ENCODE measurements around the gene OR2L2.
"Not testable (repeated sequence)": the region's sequence is repeated elsewhere in the genome, so short reads cannot be mapped to it uniquely, and the experiment has no call there.

Gene OR2L2

GRCh38 chr1:248029770-248030169, at the start of gene OR2L2:
OR2L2 (plus strand) TSS chr1:248030070; CDS start chr1:248038268, 8,198 bp downstream.
- no peak for DNase-seq (ENCODE audit: low read depth, low spot score)

GRCh38 chr1:247992986-247993385, 36.9 kb upstream of the OR2L2 start:
- no peak for DNase-seq (ENCODE audit: low read depth, low spot score)

GRCh38 chr1:247998811-247999210, 31.1 kb upstream of the OR2L2 start:
- DNase-seq (ENCODE audit: low read depth, low spot score), result no peak

GRCh38 chr1:248000169-248000568, 29.7 kb upstream of the OR2L2 start:
- DNase-seq (ENCODE audit: low read depth, low spot score), result no peak

- no peak for DNase-seq (ENCODE audit: low read depth, low spot score)
These were observed 22.1 kb upstream of the OR2L2 start for GRCh38 chr1:248007778-248008177.

- no peak for DNase-seq (ENCODE audit: low read depth, low spot score)
These were observed 20.2 kb upstream of the OR2L2 start for GRCh38 chr1:248009681-248010080.

- DNase-seq (ENCODE audit: low read depth, low spot score), result no peak
These were observed 16.6 kb upstream of the OR2L2 start, which contains the start of gene OR2L5 for GRCh38 chr1:248013229-248013710. OR2L5 (plus strand) TSS chr1:248013660; CDS start chr1:248021948, 8,288 bp downstream.

GRCh38 chr1:248015803-248016202, 14.1 kb upstream of the OR2L2 start:
- DNase-seq (ENCODE audit: low read depth, low spot score), result no peak

GRCh38 chr1:248045209-248045608, 15.3 kb downstream of the OR2L2 start:
- no peak for DNase-seq (ENCODE audit: low read depth, low spot score)

- DNase-seq (ENCODE audit: low read depth, low spot score), result no peak
These were observed 16.7 kb downstream of the OR2L2 start, which contains the start of gene OR2L3 for GRCh38 chr1:248046536-248046935. OR2L3 (plus strand) TSS chr1:248046836; CDS start chr1:248060682, 13,846 bp downstream.

GRCh38 chr1:248047008-248047407, 17.1 kb downstream of the OR2L2 start:
- no peak for DNase-seq (ENCODE audit: low read depth, low spot score)

GRCh38 chr1:248054671-248055070, 24.8 kb downstream of the OR2L2 start:
- no peak for DNase-seq (ENCODE audit: low read depth, low spot score)

GRCh38 chr1:248055261-248055660, 25.4 kb downstream of the OR2L2 start:
- no peak for DNase-seq (ENCODE audit: low read depth, low spot score)

- DNase-seq (ENCODE audit: low read depth, low spot score), result no peak
These were observed 35.2 kb downstream of the OR2L2 start for GRCh38 chr1:248065071-248065470.

- DNase-seq (ENCODE audit: low read depth, low spot score), result no peak
These were observed 35.7 kb downstream of the OR2L2 start for GRCh38 chr1:248065604-248066003.

- not testable (repeated sequence) for DNase-seq (ENCODE audit: low read depth, low spot score)
These were observed 54.0 kb downstream of the OR2L2 start for GRCh38 chr1:248083864-248084263.
